Epithelial cell of esophagus (primary cell): ENCODE results near the gene CELA2A.
"Not testable (repeated sequence)": the region's sequence is repeated elsewhere in the genome, so short reads cannot be mapped to it uniquely, and the experiment has no call there.

Experiments used
- DNase-seq: peaks from one replicate; pipeline ENCODE4 v3.0.0; 2010; ENCODE audit warnings: low read depth
- H3K4me3 ChIP-seq: 2 replicates; pipeline ENCODE4 v1.5.1; 2011; ENCODE audit warnings: mild to moderate bottlenecking, low read length, control low read depth
- TF ChIP-seq, protein P1 (sequence below): IDR thresholded peaks from 2 replicates; pipeline ENCODE4 v1.5.1; 2011; ENCODE audit warnings: low read depth, mild to moderate bottlenecking, low read length, control low read depth, inconsistent platforms; ENCODE audit not compliant: insufficient read depth; ENCODE audit errors: missing control alignments

The CELA2A gene

DNA sequence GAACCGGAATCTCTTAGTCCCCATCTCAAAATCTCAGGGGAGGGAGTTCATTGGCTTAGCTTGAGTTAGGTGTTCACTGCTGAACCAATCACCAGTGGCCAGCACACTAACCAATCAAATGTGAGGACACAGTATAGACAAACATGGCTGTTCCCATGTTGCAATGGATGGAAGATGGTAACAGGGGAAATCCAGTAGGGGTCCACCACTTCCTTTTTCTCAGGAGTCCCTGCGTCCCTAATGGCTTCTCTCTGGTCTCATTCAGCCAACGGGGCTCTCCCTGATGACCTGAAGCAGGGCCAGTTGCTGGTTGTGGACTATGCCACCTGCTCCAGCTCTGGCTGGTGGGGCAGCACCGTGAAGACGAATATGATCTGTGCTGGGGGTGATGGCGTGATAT, 29.1 kb downstream of the CELA2A start:
- DNase-seq = no peak
- TF ChIP-seq, protein P1, sequence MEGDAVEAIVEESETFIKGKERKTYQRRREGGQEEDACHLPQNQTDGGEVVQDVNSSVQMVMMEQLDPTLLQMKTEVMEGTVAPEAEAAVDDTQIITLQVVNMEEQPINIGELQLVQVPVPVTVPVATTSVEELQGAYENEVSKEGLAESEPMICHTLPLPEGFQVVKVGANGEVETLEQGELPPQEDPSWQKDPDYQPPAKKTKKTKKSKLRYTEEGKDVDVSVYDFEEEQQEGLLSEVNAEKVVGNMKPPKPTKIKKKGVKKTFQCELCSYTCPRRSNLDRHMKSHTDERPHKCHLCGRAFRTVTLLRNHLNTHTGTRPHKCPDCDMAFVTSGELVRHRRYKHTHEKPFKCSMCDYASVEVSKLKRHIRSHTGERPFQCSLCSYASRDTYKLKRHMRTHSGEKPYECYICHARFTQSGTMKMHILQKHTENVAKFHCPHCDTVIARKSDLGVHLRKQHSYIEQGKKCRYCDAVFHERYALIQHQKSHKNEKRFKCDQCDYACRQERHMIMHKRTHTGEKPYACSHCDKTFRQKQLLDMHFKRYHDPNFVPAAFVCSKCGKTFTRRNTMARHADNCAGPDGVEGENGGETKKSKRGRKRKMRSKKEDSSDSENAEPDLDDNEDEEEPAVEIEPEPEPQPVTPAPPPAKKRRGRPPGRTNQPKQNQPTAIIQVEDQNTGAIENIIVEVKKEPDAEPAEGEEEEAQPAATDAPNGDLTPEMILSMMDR = no peak
- H3K4me3 ChIP-seq = no peak overlapping the region

DNA sequence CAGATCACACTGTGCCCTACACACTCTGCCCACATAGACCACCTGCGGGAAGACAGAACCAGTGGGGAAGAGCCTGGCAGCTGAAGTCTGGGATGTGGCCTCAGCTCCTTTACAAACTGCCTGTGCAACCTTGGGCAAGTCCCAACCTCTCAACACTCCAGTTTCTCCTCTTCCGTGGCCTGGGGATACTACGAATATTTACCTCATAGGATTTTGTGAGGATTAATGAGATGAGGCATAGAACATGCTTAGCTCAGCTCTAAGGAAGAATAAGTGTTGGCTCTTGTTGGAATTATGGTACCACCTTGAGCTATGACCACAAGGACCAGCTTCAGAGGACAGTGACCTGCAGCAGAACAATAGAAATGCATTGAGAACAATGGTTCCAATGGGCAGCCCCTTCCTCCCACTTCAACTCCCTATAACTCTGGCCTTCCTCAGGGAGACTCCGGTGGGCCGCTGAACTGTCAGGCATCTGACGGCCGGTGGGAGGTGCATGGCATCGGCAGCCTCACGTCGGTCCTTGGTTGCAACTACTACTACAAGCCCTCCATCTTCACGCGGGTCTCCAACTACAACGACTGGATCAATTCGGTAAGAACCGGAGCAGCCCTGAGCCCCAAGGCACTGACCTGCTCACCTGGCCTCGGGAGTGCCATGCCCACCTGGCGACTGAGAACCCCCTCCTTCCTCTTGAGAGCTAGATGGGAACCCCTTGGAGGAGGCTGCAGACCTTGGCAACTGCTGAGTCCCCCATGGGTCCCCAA, 30.5 kb downstream of the CELA2A start:
- H3K4me3 ChIP-seq = not testable (repeated sequence)
- peak; percentile 66 for DNase-seq

DNA sequence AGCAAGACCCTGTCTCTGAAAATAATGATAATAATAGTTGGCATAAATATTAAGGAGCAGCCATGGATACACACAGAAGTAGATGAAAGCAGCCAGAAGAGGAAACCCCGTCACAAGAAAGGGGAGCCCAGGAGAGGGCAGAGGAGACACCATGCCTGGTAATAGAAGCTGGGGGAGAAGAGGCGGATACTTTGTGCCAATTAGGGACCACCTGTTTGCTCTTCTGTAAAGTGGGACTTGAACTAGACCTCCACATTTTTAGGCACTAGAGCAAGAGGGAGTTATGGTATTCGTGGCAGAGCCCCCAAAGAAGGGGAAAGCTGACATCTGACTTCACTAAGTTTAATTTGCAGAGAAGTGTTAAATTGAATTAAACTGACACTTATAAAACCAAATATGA, 31.8 kb downstream of the CELA2A start:
- H3K4me3 ChIP-seq = no peak overlapping the region
- no peak for DNase-seq

DNA sequence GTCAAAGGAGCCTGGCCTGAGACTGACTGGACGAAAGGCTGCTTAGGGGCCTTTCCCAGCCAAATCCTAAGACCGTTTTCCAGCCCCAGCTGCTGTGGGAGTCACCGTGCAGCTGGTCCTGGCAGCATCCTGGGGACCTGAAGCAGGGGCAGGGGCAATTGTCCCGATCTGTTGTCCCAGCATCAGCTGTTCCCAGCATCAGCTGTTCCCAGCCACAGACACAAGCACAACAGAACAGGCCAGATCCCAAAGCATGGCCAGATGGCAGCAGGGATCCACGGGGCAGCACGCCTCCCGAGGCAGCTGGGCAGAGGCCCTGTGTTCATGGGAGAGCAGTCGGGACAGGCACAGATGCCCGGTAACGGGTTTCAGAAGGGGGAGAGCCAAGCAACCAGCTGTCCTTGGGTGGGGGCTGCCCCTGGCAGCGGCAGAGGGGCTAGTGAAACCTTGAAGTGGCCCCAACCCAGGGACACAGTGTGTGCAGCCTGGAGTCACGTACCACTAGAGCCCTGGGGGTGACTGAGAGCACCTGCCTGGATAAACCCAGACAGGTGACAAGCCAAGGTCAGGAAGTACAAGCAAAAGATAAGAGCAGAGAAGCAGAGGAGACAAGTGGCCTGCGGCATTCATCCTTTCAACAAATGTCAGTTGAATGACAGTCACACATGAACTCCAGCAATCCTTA, 32.7 kb downstream of the CELA2A start:
- TF ChIP-seq, protein P1 = no peak
- no peak for DNase-seq
- H3K4me3 ChIP-seq = no peak overlapping the region

More for the DNA sequence above, 31.8 kb downstream of the CELA2A start:
- TF ChIP-seq, protein P1 = no peak

DNA sequence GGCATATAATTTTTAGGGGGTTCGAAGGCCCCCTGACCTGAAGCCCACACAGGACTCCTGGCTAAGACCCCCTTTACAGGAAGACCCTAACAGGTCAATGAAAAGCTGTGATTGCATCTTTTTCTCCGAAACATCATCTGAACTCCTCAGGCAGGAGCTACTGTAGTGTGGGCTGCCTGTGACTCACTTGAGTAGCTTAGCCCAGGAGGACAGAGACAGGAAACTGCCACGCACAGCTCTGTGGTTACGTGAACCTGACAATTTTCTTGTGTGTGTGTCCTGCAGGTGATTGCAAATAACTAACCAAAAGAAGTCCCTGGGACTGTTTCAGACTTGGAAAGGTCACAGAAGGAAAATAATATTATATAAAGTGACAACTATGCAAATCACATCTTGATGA, 34.5 kb downstream of the CELA2A start:
- not testable (repeated sequence) for H3K4me3 ChIP-seq
- peak; percentile 46 for DNase-seq

DNA sequence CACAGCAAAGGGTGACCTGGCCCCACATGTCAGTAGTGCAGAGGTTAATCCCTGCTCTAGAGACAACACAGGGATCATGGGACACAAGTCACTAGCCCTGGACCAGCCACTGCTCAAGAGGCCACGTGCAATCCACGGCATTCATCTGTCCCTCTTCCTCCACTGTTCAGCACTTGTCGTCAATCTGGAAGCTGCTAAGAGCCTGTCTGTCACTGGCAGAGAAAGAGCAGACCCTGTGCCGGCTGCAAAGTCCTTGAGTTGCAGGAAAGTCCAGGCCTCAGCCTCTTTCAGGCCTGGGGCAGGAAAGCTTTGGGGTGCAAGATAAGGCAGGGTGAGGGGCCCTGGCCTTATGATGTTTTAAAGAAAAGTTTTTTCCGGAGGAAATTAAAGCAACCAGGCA, 36.1 kb downstream of the CELA2A start:
- TF ChIP-seq, protein P1 = no peak
- H3K4me3 ChIP-seq = no peak overlapping the region
- DNase-seq = no peak

DNA sequence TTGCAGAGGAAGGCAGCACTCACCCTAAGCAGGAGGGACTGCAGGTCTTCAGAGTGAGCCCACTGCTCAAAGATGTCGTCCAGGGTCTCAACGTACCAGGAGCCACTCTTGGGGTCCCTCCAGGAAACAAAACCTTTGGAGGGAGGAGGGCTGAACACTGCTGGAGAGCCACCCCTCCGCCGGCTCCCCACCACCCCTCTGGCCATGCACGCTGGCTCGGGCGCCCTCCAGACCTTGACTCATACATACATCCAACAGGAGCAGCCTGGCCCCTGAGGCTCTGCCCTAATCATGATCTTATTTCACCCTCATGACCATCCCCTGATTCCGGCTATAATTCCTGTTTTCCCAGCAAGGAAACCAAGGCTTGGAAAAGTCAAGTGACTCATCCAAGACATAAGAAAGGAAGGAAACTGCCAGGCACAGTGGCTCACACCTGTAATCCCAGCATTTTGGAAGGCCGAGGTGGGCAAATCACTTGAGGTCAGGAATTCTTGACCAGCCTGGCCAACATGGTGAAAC, 37.4 kb downstream of the CELA2A start:
- no peak for DNase-seq
- H3K4me3 ChIP-seq = no peak overlapping the region
- TF ChIP-seq, protein P1 = no peak
